Aorta (tissue), 5 donors: Measurements from ENCODE around the gene DCDC2C. TPM values are rescaled to one million over a fixed set of nuclear protein-coding genes. Genes with fewer than 3 reads are reported as not detected.
A peak's percentile ranks its signal among the peaks of the same experiment; 100 is the strongest.

Experiments
- ATAC-seq: fragments of 200-7000 bp; cut with Tn5 transposase; one replicate; pipeline ENCODE4 v1.9.1; 2022; ENCODE audit warnings: moderate library complexity; ENCODE audit not compliant: low FRiP score
- DNase-seq, 2 donors: peaks; one replicate each; pipeline ENCODE4 v3.0.0-alpha.2; 2020
- H3K27ac ChIP-seq, 2 donors: one replicate each; pipeline ENCODE4 v1.5.1; 2013; ENCODE audit warnings: low read length in 2 of 2, mild to moderate bottlenecking in 2 of 2, moderate library complexity in 2 of 2, control low read depth in 1 of 2, inconsistent platforms in 1 of 2, low read depth in 1 of 2
- H3K27me3 ChIP-seq, 2 donors: one replicate each; pipeline ENCODE4 v1.6.1; 2013; ENCODE audit warnings: control low read depth in 1 of 2, low read length in 1 of 2, mild to moderate bottlenecking in 1 of 2, moderate library complexity in 1 of 2; ENCODE audit not compliant: insufficient read depth in 2 of 2, control insufficient read depth in 1 of 2
- H3K36me3 ChIP-seq, 2 donors: one replicate each; pipeline ENCODE4 v1.6.1; 2013; ENCODE audit warnings: control low read depth in 1 of 2, low read length in 1 of 2, mild to moderate bottlenecking in 1 of 2; ENCODE audit not compliant: insufficient read depth in 2 of 2, control insufficient read depth in 1 of 2
- H3K4me1 ChIP-seq, 2 donors: one replicate each; pipeline ENCODE4 v1.6.1; 2013; ENCODE audit warnings: low read length in 2 of 2, control low read depth in 1 of 2, mild to moderate bottlenecking in 1 of 2, moderate library complexity in 1 of 2; ENCODE audit not compliant: insufficient read depth in 2 of 2, control insufficient read depth in 1 of 2
- H3K4me3 ChIP-seq, 2 donors: one replicate each; pipeline ENCODE4 v1.5.1; 2013; ENCODE audit warnings: low read length in 2 of 2, control low read depth in 1 of 2, mild to moderate bottlenecking in 1 of 2
- H3K9me3 ChIP-seq: one replicate; pipeline ENCODE4 v1.6.1; 2013; ENCODE audit warnings: mild to moderate bottlenecking, low read length; ENCODE audit not compliant: control insufficient read depth
- WGBS, 2 donors: extraction: QIAGEN DNeasy Blood & Tissue Kit; methylation state at CpG; one replicate each; pipeline ENCODE4 v1.1.7; 2013; 5-methylcytosine and 5-hydroxymethylcytosine counted together
- intact Hi-C, 2 donors: fragments of 100-400 bp; cut with DNase I; formaldehyde crosslinking; loops; one replicate each; pipeline versions ENCODE4 v1.14.2 to v1.15.0; 2022
- polyA plus RNA-seq, 2 donors: library from polyadenylated mRNA; stranded (reverse); fragments of 200-250 nt; gene quantifications; one replicate each; pipeline ENCODE4 v1.2.3, GENCODE V29; 2013
- total RNA-seq, 2 donors: library from RNA; stranded (reverse); fragmentation: NEBNext Ultra II Directional; extraction: Animal tissue kit (Norgen Biotek cat#: 25700); gene quantifications; one replicate each; pipeline ENCODE4 v1.2.1, GENCODE V29; 2021
- donor health status: healthy with polysubstance abuse.
- donor health status: Bipolar disorder and iron deficiency.
- donor health status: DM: no; HTN: no; CAD: no.
- donor health status: DM: no; HTN: no; CAD: no.
- donor health status: DM: yes; HTN: yes; CAD: no.

Gene DCDC2C
- total and polyA plus RNA-seq, 4 donors, result 0.27 to 10.7 (median 2.4) TPM; not detected in 1

DNA sequence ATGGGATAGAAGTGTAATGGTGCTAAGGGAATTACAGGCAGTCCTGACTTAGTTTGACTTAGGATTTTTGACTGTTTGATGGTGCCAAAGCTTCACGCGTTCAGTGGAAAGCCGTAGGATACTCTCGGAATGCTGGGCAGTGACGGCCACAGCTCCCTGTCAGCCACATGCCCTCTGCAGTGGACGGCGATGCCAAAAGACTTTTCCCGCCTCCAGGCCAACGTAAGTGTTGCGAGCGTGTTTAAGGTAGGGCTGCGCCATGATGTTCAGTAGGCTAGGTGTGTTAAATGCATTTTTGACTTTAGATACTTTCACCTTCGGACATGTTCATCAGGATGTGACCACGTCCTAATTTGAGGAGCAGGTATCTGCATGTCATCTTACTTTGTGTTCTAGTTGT is 63.4 kb downstream of the DCDC2C start:
- DNase-seq (no peak), ATAC-seq (no peak)
- no peak overlapping the region for H3K4me3 ChIP-seq
- intact Hi-C loops, result no loop called here
- H3K4me1 ChIP-seq, result no peaks in the 10 kb centered on the region
- peaks cover 2% of the 10 kb centered on the region for H3K9me3 ChIP-seq
- no peaks in the 10 kb centered on the region for H3K27me3 ChIP-seq
- H3K36me3 ChIP-seq, result no peaks in the 10 kb centered on the region
- WGBS, 2 donors, result 85 to 94% methylated on average over 14 of the region's 14 CpGs
- no peak overlapping the region for H3K27ac ChIP-seq

DNA sequence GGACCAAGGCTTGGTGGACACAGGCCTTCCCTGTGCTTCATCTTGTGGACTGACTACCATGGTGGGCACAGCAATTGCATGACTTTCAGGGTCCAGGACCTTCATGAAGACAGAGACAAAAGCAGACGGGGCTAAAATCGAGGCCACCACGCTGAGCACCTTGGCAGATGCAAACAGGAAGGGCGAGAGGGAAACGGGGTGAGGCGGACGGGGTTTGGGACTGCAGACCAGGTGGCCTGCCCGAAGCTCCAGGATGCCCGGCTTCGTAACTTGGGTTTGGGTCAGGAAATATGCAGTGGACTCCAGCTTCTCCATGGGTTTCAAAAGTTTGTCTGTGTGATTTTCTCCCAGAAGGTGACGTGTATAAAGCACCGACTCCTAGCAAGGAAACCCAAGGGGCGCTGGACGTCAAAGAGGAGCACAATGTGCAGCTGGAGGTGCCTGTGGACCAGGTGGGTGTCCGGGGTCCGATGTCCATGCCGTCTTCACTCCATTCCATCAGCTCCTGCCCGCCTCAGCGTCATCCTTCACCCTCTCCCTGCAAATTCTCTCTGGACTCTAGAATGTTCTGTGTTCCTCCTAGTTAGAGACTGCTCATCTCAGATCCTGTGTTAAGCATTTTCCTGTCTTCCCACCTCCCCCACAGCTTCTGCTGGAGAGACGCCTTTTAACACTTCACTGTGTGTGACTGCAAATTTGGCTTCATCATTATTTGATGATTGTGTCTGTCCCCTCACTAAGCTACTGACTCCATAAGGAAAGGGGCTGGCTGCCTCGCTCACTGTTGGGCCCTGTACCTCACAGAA is 65.8 kb downstream of the DCDC2C start:
- Histone ChIP-seq H3K4me3 (no peak overlapping the region), H3K9me3 (peaks cover 2% of the 10 kb centered on the region), H3K4me1 (no peaks in the 10 kb centered on the region), H3K27me3 (no peaks in the 10 kb centered on the region), H3K27ac (no peak overlapping the region), H3K36me3 (no peaks in the 10 kb centered on the region)
- ATAC-seq (no peak), DNase-seq (no peak)
- intact Hi-C loops, result no loop called here
- WGBS, 2 donors, result 92 to 97% methylated on average over 21 of the region's 21 CpGs

DNA sequence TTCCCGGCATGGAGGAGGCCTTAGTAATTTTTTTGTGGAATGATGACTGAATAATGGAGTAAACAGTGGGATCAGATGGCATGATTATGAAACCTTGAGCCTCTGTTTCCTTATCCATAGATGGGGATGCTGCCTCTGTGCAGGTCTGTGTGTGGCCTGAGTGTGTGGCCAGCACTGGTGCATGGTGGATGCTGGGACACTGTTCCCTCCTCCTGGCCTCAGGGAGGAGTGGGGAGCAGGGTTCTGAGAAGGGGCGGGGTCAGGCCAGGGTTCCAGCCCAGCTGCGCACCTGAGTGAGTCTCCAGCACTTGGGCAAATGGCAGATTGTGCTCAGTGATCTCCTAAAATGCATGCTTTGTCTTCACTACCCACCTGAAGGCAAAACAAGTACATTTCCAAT is 66.4 kb downstream of the DCDC2C start:
- no peak for ATAC-seq
- H3K27ac ChIP-seq, result no peak overlapping the region
- no peak for DNase-seq
- H3K9me3 ChIP-seq, result peaks cover 2% of the 10 kb centered on the region
- H3K4me3 ChIP-seq, result no peak overlapping the region
- H3K27me3 ChIP-seq, result no peaks in the 10 kb centered on the region
- no peaks in the 10 kb centered on the region for H3K4me1 ChIP-seq
- intact Hi-C loops, result no loop called here
- WGBS, 2 donors, result 90 to 98% methylated on average over 3 of the region's 3 CpGs
- H3K36me3 ChIP-seq, result no peaks in the 10 kb centered on the region

DNA sequence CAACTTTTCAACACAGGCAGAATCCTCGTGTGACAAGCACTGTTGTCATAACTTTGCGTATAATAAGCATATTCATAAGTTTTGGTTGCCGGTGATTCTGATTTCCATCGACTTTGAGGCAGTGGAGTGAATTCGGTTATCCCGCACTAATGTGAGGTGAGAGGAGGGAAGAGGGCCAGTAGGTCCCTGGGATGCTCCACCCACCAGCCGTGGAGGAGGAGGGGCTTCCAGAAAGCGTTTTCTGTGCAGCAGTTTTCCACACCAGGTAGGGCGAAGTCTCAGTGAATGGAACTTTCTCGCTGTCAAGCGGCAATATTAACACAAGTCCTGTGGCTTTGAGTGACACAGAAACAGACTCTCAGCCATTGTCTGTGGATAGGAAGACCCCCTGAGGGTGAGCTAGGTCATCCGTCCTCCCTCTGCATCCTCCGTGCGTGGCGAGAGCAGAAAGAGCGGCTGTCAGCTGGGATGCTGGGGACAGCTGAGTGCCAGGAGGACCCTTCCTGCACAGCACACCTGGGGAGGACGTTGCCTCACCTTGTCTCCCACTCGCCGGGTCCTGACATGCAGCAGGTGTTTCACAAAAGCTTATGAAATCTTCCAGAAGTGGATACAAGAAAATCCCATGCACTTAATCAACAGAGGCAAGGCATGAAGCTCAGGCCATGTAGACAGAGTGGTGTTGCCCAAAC is 67.5 kb downstream of the DCDC2C start:
- intact Hi-C loops, result no loop called here
- Histone ChIP-seq H3K27ac (no peak overlapping the region), H3K4me1 (no peaks in the 10 kb centered on the region), H3K4me3 (no peak overlapping the region), H3K9me3 (no peaks in the 10 kb centered on the region), H3K36me3 (no peaks in the 10 kb centered on the region), H3K27me3 (no peaks in the 10 kb centered on the region)
- ATAC-seq (no peak), DNase-seq (no peak)
- WGBS, 2 donors, result 85 to 90% methylated on average over 19 of the region's 19 CpGs

GRCh38 chr2:3771576-3771975 is 68.2 kb downstream of the DCDC2C start:
- no peaks in the 10 kb centered on the region for H3K36me3 ChIP-seq
- no peak for ATAC-seq
- H3K27me3 ChIP-seq, result no peaks in the 10 kb centered on the region
- no peaks in the 10 kb centered on the region for H3K4me1 ChIP-seq
- no peak overlapping the region for H3K4me3 ChIP-seq
- no peak overlapping the region for H3K27ac ChIP-seq
- no peak for DNase-seq
- H3K9me3 ChIP-seq, result no peaks in the 10 kb centered on the region
- whole genome bisulfite sequencing, 2 donors, result 82 to 90% methylated on average over 13 of the region's 13 CpGs
- intact Hi-C loops, result no loop called here

DNA sequence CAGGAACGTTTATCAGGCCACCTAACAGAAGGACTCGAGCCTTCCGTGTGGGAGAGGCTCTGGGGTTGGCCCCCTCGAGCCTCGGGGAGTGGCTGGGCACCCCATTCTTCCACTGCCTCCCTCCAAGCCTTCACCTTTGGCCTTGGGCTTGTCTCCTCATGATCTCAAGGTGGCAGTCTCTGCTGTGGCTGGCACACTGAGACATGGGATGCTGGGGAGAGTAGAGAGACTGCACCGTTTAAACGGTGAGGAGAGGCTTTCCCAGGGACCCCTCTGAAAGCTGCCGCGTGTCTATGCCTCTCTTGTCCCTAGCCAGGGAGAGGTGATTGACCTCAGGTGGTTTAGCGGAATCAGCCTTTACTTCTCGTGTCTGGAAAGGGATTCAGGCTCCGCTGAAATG is 71.0 kb downstream of the DCDC2C start:
- Histone ChIP-seq H3K27me3 (no peaks in the 10 kb centered on the region), H3K27ac (no peak overlapping the region), H3K4me3 (no peak overlapping the region), H3K36me3 (no peaks in the 10 kb centered on the region), H3K9me3 (no peaks in the 10 kb centered on the region), H3K4me1 (no peaks in the 10 kb centered on the region)
- no peak for DNase-seq
- no peak for ATAC-seq
- WGBS, 2 donors, result 75 to 80% methylated on average over 12 of the region's 12 CpGs
- intact Hi-C loops, result no loop called here

DNA sequence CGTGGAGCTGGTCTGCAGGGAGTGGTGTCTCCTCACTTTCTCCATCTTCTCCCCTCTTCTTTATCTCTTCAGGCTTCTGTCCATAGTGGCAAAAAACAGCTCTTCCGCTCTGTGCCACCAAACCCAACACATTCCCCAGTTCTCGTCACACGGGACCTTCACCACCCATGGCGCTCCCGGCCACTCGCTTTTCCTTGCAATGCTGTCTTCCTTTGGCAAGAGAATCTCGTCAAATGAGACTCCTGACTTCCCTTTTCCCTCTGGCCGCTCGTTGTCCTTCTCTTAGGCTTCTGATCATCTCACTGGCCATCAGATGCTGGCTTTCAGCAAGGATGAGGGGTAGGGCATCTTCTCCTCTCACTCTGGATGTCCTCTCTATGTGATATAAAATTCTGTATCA is 72.9 kb downstream of the DCDC2C start:
- Histone ChIP-seq H3K9me3 (no peaks in the 10 kb centered on the region), H3K36me3 (no peaks in the 10 kb centered on the region), H3K4me3 (no peak overlapping the region), H3K27me3 (no peaks in the 10 kb centered on the region), H3K27ac (no peak overlapping the region), H3K4me1 (no peaks in the 10 kb centered on the region)
- ATAC-seq (no peak), DNase-seq (no peak)
- WGBS, 2 donors, result 90 to 92% methylated on average over 10 of the region's 10 CpGs
- intact Hi-C loops, result loop anchor here in 1 of 2 donors (5.0 kb wide), 1 partner anchor 49 kb away; no protein-coding TSS in a partner anchor

DNA sequence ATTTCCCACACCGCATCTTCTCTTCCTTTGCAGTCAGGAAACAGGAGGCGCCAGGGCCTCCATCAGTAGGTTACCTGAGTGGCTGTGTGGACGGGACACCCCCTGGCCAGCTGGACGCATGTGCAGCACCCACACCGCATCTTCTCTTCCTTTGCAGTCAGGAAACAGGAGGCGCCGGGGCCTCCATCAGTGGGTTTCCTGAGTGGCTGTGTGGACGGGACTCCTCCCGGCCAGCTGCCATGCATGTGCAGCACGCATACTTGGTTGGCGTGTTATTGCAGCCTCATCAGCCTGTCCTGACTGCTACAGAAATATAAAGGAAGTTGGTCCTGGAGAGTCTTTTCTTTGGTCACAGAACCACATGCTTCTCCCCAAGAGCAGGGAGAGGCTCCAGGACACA is 74.6 kb downstream of the DCDC2C start:
- ATAC-seq (peak; percentile 23), DNase-seq (no peak)
- Histone ChIP-seq H3K27ac (no peak overlapping the region), H3K4me1 (no peaks in the 10 kb centered on the region), H3K9me3 (no peaks in the 10 kb centered on the region), H3K36me3 (no peaks in the 10 kb centered on the region), H3K4me3 (no peak overlapping the region), H3K27me3 (no peaks in the 10 kb centered on the region)
- WGBS, 2 donors, result 86 to 89% methylated on average over 11 of the region's 11 CpGs
- intact Hi-C loops, result loop anchor here in 1 of 2 donors (5.0 kb wide), 1 partner anchor 51 kb away; no protein-coding TSS in a partner anchor
